Testis (tissue), 3 donors: ENCODE measurements around the gene AP5S1. TPM values are rescaled to one million over a fixed set of nuclear protein-coding genes. Genes with fewer than 3 reads are reported as not detected.
A peak's percentile ranks its signal among the peaks of the same experiment; 100 is the strongest.

ENCODE experiments used
- DNase-seq: peaks from one replicate; pipeline ENCODE4 v3.0.0-alpha.2; 2019
- H3K27ac ChIP-seq, 2 donors: fragments of 200-600 bp; sonication (generic); one replicate each; pipeline ENCODE4 v1.5.1; 2019
- H3K27me3 ChIP-seq: fragments of 200-600 bp; sonication (generic); one replicate; pipeline ENCODE4 v1.5.1; 2019
- H3K36me3 ChIP-seq: fragments of 200-600 bp; sonication (generic); one replicate; pipeline ENCODE4 v1.5.1; 2017; ENCODE audit warnings: low read depth; ENCODE audit errors: missing control alignments
- H3K4me1 ChIP-seq: fragments of 200-600 bp; sonication (generic); one replicate; pipeline ENCODE4 v1.5.1; 2019
- H3K4me3 ChIP-seq, 2 donors: fragments of 200-600 bp; sonication (generic); one replicate each; pipeline ENCODE4 v1.5.1; 2017 to 2019
- H3K9me3 ChIP-seq: fragments of 200-600 bp; sonication (generic); one replicate; pipeline ENCODE4 v1.5.1; 2017
- POLR2A ChIP-seq: fragments of 450-650 bp; IDR thresholded peaks from one replicate; pipeline ENCODE4 v1.6.1; 2017; ENCODE audit warnings: antibody characterized with exemption, mild to moderate bottlenecking, moderate library complexity
- WGBS, 2 donors: methylation state at CpG; one replicate each; pipeline ENCODE4 v1.1.5; 2018; 5-methylcytosine and 5-hydroxymethylcytosine counted together
- intact Hi-C: fragments of 100-400 bp; cut with DNase I; formaldehyde crosslinking; loops from one replicate; pipeline ENCODE4 v1.15.1; 2023; ENCODE audit warnings: low total_unique reads
- polyA plus RNA-seq: library from polyadenylated mRNA; stranded (reverse); fragments of 350-450 nt; fragmentation: Illumina TruSeq; extraction: RNeasy Lipid Tissue Mini Kit (QIAGEN cat#74804); gene quantifications from one replicate; pipeline ENCODE4 v1.2.3, GENCODE V29; 2014; ENCODE audit warnings: low read depth, low replicate concordance; ENCODE audit not compliant: insufficient read depth
- total RNA-seq, 2 donors: library from RNA; depleted of rRNA; stranded (reverse); fragments of >200 nt; gene quantifications; one replicate each; pipeline ENCODE4 v1.2.3, GENCODE V29; 2016
- TF ChIP-seq, protein P1 (sequence below), 3 experiments: fragments of 450-650 bp in 2 of 3; fragments of 200-600 bp in 1 of 3; sonication (generic) in 1 of 3; IDR thresholded peaks; one replicate each; pipeline ENCODE4 v1.5.1; 2016 to 2019; ENCODE audit warnings: antibody characterized with exemption in 3 of 3, mild to moderate bottlenecking in 2 of 3, moderate library complexity in 1 of 3

Gene AP5S1
- total and polyA plus RNA-seq, 3 donors from 2014 or later = 25.9 to 26.6 (median 26.0) TPM

GRCh38 chr20:3783068-3783489, 37.3 kb upstream of the AP5S1 start:
- TF ChIP-seq POLR2A = no peak
- TF ChIP-seq, protein P1, sequence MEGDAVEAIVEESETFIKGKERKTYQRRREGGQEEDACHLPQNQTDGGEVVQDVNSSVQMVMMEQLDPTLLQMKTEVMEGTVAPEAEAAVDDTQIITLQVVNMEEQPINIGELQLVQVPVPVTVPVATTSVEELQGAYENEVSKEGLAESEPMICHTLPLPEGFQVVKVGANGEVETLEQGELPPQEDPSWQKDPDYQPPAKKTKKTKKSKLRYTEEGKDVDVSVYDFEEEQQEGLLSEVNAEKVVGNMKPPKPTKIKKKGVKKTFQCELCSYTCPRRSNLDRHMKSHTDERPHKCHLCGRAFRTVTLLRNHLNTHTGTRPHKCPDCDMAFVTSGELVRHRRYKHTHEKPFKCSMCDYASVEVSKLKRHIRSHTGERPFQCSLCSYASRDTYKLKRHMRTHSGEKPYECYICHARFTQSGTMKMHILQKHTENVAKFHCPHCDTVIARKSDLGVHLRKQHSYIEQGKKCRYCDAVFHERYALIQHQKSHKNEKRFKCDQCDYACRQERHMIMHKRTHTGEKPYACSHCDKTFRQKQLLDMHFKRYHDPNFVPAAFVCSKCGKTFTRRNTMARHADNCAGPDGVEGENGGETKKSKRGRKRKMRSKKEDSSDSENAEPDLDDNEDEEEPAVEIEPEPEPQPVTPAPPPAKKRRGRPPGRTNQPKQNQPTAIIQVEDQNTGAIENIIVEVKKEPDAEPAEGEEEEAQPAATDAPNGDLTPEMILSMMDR (IDR thresholded peaks at IDR 0.05) = no peak
- Histone ChIP-seq H3K4me1 (peaks cover 35% of the 10 kb centered on the region), H3K27ac (no peak overlapping the region), H3K4me3 (no peak overlapping the region), H3K27me3 (no peaks in the 10 kb centered on the region), H3K36me3 (no peaks in the 10 kb centered on the region), H3K9me3 (no peaks in the 10 kb centered on the region)
- no peak for DNase-seq
- WGBS, 2 donors = 72 to 81% methylated on average over 2 of the region's 2 CpGs
- intact Hi-C loops = no loop called here

DNA sequence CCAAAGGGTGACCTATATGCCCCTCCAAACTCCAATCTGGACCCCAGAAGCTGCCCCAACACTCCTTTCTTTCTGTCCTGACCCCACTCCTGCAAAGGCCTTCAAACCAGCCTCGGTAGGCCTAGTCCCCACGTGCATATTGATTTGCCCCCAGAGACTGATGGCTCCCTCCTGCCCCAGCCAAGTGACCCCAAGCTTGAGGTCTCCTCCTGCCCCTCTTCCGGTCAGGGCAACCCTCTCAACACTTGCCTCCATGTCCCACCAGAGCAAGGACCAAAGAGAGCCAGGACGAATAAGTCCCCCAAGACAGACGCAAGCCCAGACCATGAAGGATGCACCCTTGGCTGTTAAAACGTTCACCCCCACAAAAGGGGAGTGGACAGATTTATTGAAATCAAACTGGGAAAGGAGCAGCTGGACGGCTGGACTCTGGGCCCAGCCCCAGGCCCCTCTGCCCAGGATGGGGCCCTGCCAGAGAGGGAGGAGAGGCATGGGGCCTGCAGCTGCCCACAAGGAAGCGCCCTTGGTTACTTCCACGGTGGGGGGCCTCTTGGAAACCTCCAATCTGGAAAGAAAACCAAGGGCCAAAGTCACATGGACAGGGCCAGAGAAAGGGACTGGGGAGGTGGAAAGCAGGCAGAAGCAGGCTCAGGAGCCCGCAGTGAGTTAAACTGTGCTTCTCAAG, 36.7 kb upstream of the AP5S1 start:
- intact Hi-C loops = no loop called here
- 62 to 73% methylated on average over 9 to 10 of the region's 10 CpGs for WGBS, 2 donors
- Histone ChIP-seq H3K27ac (no peak overlapping the region), H3K4me1 (peaks cover 33% of the 10 kb centered on the region), H3K9me3 (no peaks in the 10 kb centered on the region), H3K36me3 (no peaks in the 10 kb centered on the region), H3K4me3 (no peak overlapping the region), H3K27me3 (no peaks in the 10 kb centered on the region)
- TF ChIP-seq, protein P1 (IDR thresholded peaks at IDR 0.05) = no peak
- TF ChIP-seq POLR2A = no peak
- DNase-seq = no peak

DNA sequence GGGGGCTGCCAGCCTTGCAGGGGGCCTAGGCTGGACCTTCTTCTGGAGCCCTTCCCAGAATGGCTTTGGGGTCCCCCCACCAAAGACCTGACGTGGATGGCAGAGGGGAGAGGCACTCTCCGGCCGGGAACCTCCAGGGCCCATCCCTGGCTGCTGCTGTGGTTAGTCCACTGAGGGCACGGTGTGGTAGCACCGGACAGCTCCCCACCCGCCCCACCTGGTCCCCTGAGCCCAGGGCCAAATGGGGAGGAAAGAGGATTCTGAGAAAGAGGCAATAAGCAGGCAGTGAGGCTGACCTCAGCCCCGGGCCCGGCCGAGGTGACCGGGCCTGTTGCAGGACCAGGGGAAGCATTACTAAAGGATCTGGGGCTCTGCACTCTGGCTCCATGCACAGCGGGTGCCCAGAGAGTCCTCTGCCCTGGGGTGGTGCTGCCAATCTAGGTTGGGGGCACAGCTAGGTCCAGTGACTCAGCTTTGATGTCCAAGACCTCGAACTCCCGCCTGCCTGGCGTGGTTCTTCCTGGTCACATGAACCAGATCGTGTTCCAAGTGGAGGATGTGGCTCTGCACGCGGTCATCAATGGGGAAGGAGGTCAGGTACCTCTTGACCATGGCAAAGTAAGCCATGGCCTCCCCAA, 36.0 kb upstream of the AP5S1 start:
- WGBS, 2 donors = 64 to 73% methylated on average over 8 to 17 of the region's 17 CpGs
- H3K4me3 ChIP-seq = no peak overlapping the region
- no peaks in the 10 kb centered on the region for H3K36me3 ChIP-seq
- H3K9me3 ChIP-seq = no peaks in the 10 kb centered on the region
- peaks cover 33% of the 10 kb centered on the region for H3K4me1 ChIP-seq
- no peak overlapping the region for H3K27ac ChIP-seq
- intact Hi-C loops = no loop called here
- no peak for DNase-seq
- TF ChIP-seq, protein P1 (IDR thresholded peaks at IDR 0.05) = no peak
- no peak for TF ChIP-seq POLR2A
- H3K27me3 ChIP-seq = no peaks in the 10 kb centered on the region

GRCh38 chr20:3784863-3785239, 35.5 kb upstream of the AP5S1 start:
- Histone ChIP-seq H3K4me3 (peak overlapping the region in 1 of 2 donors; percentile 63), H3K27ac (no peak overlapping the region), H3K36me3 (no peaks in the 10 kb centered on the region), H3K9me3 (no peaks in the 10 kb centered on the region), H3K27me3 (no peaks in the 10 kb centered on the region), H3K4me1 (peaks cover 33% of the 10 kb centered on the region)
- WGBS, 2 donors = 70 to 86% methylated on average over 6 of the region's 6 CpGs
- no peak for DNase-seq
- no peak for TF ChIP-seq POLR2A
- TF ChIP-seq, protein P1 (IDR thresholded peaks at IDR 0.05) = no peak
- intact Hi-C loops = no loop called here
